Testis (tissue), 3 donors: ENCODE measurements around the gene PAQR3. TPM values are rescaled to one million over a fixed set of nuclear protein-coding genes. Genes with fewer than 3 reads are reported as not detected.
A peak's percentile ranks its signal among the peaks of the same experiment; 100 is the strongest.

Experiments used
- DNase-seq: peaks from one replicate; pipeline ENCODE4 v3.0.0-alpha.2; 2019
- H3K27ac ChIP-seq, 2 donors: fragments of 200-600 bp; sonication (generic); one replicate each; pipeline ENCODE4 v1.5.1; 2019
- H3K27me3 ChIP-seq: fragments of 200-600 bp; sonication (generic); one replicate; pipeline ENCODE4 v1.5.1; 2019
- H3K36me3 ChIP-seq: fragments of 200-600 bp; sonication (generic); one replicate; pipeline ENCODE4 v1.5.1; 2017; ENCODE audit warnings: low read depth; ENCODE audit errors: missing control alignments
- H3K4me1 ChIP-seq: fragments of 200-600 bp; sonication (generic); one replicate; pipeline ENCODE4 v1.5.1; 2019
- H3K4me3 ChIP-seq, 2 donors: fragments of 200-600 bp; sonication (generic); one replicate each; pipeline ENCODE4 v1.5.1; 2017 to 2019
- H3K9me3 ChIP-seq: fragments of 200-600 bp; sonication (generic); one replicate; pipeline ENCODE4 v1.5.1; 2017
- CTCF ChIP-seq, 3 experiments: fragments of 450-650 bp in 2 of 3; fragments of 200-600 bp in 1 of 3; sonication (generic) in 1 of 3; IDR thresholded peaks; one replicate each; pipeline ENCODE4 v1.5.1; 2016 to 2019; ENCODE audit warnings: antibody characterized with exemption in 3 of 3, mild to moderate bottlenecking in 2 of 3, moderate library complexity in 1 of 3
- POLR2A ChIP-seq: fragments of 450-650 bp; IDR thresholded peaks from one replicate; pipeline ENCODE4 v1.6.1; 2017; ENCODE audit warnings: antibody characterized with exemption, mild to moderate bottlenecking, moderate library complexity
- WGBS, 2 donors: methylation state at CpG; one replicate each; pipeline ENCODE4 v1.1.5; 2018; 5-methylcytosine and 5-hydroxymethylcytosine counted together
- intact Hi-C: fragments of 100-400 bp; cut with DNase I; formaldehyde crosslinking; loops from one replicate; pipeline ENCODE4 v1.15.1; 2023; ENCODE audit warnings: low total_unique reads
- polyA plus RNA-seq: library from polyadenylated mRNA; stranded (reverse); fragments of 350-450 nt; fragmentation: Illumina TruSeq; extraction: RNeasy Lipid Tissue Mini Kit (QIAGEN cat#74804); gene quantifications from one replicate; pipeline ENCODE4 v1.2.3, GENCODE V29; 2014; ENCODE audit warnings: low read depth, low replicate concordance; ENCODE audit not compliant: insufficient read depth
- total RNA-seq, 2 donors: library from RNA; depleted of rRNA; stranded (reverse); fragments of >200 nt; gene quantifications; one replicate each; pipeline ENCODE4 v1.2.3, GENCODE V29; 2016

The PAQR3 gene
- total and polyA plus RNA-seq, 3 donors from 2014 or later, result 53.8 to 76.6 (median 65.5) TPM

GRCh38 chr4:78937837-78938236 is 1.4 kb downstream of the PAQR3 start:
- TF ChIP-seq CTCF (IDR thresholded peaks at IDR 0.05) (no peak), POLR2A (no peak)
- Histone ChIP-seq H3K36me3 (no peaks in the 10 kb centered on the region), H3K4me1 (peaks cover 5% of the 10 kb centered on the region), H3K27me3 (no peaks in the 10 kb centered on the region), H3K4me3 (peak overlapping the region; percentile 91 to 94), H3K27ac (no peak overlapping the region), H3K9me3 (no peaks in the 10 kb centered on the region)
- intact Hi-C loops, result no loop called here
- 70 to 74% methylated on average over 4 of the region's 4 CpGs for WGBS, 2 donors
- DNase-seq, result no peak

- Histone ChIP-seq H3K36me3 (no peaks in the 10 kb centered on the region), H3K27me3 (no peaks in the 10 kb centered on the region), H3K4me3 (no peak overlapping the region), H3K9me3 (no peaks in the 10 kb centered on the region), H3K4me1 (peaks cover 5% of the 10 kb centered on the region), H3K27ac (no peak overlapping the region)
- no peak for TF ChIP-seq POLR2A
- no peak for TF ChIP-seq CTCF (IDR thresholded peaks at IDR 0.05)
- WGBS, 2 donors, result 86 to 95% methylated on average over 4 of the region's 4 CpGs
- intact Hi-C loops, result no loop called here
- DNase-seq, result no peak
These were observed 2.2 kb downstream of the PAQR3 start for GRCh38 chr4:78936989-78937388.

GRCh38 chr4:78930016-78930629 is 9.1 kb downstream of the PAQR3 start:
- Histone ChIP-seq H3K4me3 (no peak overlapping the region), H3K9me3 (no peaks in the 10 kb centered on the region), H3K36me3 (no peaks in the 10 kb centered on the region), H3K4me1 (no peaks in the 10 kb centered on the region), H3K27me3 (no peaks in the 10 kb centered on the region), H3K27ac (no peak overlapping the region)
- intact Hi-C loops, result no loop called here
- TF ChIP-seq POLR2A (no peak), CTCF (IDR thresholded peaks at IDR 0.05) (no peak)
- WGBS, 2 donors, result 91 to 95% methylated on average over 6 of the region's 6 CpGs
- no peak for DNase-seq

GRCh38 chr4:78928835-78929234 is 10.4 kb downstream of the PAQR3 start:
- WGBS, 2 donors, result 95 to 96% methylated on average over 9 of the region's 9 CpGs
- intact Hi-C loops, result no loop called here
- H3K36me3 ChIP-seq, result no peaks in the 10 kb centered on the region

More at GRCh38 chr4:78928835-78929234, 10.4 kb downstream of the PAQR3 start:
- no peak for DNase-seq
- Histone ChIP-seq H3K9me3 (no peaks in the 10 kb centered on the region), H3K4me3 (no peak overlapping the region), H3K27me3 (no peaks in the 10 kb centered on the region), H3K4me1 (no peaks in the 10 kb centered on the region), H3K27ac (no peak overlapping the region)
- TF ChIP-seq POLR2A, result no peak
- no peak for TF ChIP-seq CTCF (IDR thresholded peaks at IDR 0.05)
